Fibroblast of lung (primary cell): ENCODE data around the gene HOXB6.

Experiments
- EZH2 ChIP-seq: IDR thresholded peaks from 2 replicates; pipeline ENCODE4 v1.5.1; 2012; ENCODE audit warnings: low read length, control low read depth, mild to moderate bottlenecking; ENCODE audit errors: missing control alignments
- TF ChIP-seq, protein P1 (sequence below), 2 donors: IDR thresholded peaks in 1 of 2; conservative IDR thresholded peaks in 1 of 2; 1 replicate in 1 of 2; 2 replicates in 1 of 2; pipeline ENCODE4 v1.5.1; 2011 to 2012; ENCODE audit warnings: low read length in 2 of 2, control low read depth in 1 of 2, inconsistent platforms in 1 of 2, low read depth in 1 of 2, mild to moderate bottlenecking in 1 of 2

DNA sequence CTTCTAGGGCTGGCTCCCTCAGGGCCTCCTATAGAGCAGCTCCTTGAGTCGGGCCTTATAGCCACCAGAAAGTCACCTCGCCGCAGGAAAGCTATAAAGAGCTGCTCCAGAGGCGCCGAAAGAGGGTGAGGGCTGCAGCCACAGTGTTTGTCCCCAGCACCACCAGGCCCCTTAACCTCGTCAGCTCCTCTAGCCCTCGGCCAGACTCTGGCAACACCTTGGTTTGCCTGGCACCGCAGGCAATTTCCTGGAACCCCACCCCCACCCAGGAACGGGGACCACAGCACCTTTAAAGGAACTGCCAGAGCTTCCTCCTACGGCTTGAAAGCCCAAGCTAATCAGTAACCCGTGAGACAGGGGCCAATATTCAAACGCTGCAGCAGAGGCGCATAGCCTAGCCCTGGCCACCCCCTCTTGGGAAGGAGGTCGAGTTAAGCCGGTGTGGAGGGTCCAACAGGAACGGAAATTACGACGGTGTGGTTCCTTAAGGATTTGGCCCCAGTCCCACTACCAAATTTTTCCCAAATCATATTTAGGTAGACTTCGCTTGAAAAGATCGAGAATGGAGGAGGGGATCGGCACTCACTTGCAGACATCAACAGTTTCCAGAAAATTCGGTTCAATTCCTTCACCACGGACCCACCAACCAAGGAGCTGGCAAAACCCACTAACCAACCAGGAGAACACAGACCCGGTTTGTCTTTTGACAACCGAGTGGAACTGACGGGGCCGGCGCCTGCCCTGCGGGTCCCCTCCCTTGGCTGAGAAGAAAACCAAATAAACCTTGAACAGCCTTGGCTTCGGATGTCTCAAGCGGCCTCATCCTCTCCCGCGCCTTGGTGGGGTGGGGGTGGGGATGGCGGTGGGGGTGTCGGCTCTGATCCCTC lies 3.0 kb downstream of the HOXB6 start:
- TF ChIP-seq, protein P1, sequence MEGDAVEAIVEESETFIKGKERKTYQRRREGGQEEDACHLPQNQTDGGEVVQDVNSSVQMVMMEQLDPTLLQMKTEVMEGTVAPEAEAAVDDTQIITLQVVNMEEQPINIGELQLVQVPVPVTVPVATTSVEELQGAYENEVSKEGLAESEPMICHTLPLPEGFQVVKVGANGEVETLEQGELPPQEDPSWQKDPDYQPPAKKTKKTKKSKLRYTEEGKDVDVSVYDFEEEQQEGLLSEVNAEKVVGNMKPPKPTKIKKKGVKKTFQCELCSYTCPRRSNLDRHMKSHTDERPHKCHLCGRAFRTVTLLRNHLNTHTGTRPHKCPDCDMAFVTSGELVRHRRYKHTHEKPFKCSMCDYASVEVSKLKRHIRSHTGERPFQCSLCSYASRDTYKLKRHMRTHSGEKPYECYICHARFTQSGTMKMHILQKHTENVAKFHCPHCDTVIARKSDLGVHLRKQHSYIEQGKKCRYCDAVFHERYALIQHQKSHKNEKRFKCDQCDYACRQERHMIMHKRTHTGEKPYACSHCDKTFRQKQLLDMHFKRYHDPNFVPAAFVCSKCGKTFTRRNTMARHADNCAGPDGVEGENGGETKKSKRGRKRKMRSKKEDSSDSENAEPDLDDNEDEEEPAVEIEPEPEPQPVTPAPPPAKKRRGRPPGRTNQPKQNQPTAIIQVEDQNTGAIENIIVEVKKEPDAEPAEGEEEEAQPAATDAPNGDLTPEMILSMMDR (conservative IDR thresholded peaks at IDR 0.05 in 1 of 2, IDR thresholded peaks at IDR 0.05 in 1 of 2; ENCODE audit: low read depth in 1 of 2, low read length in 2 of 2) = no peak
- TF ChIP-seq EZH2 = no peak
